ENCODE measurements around the gene DNTTIP2. TPM values are rescaled to one million over a fixed set of nuclear protein-coding genes. Genes with fewer than 3 reads are reported as not detected.
"Not testable (repeated sequence)": the region's sequence is repeated elsewhere in the genome, so short reads cannot be mapped to it uniquely, and the experiment has no call there.

Gene DNTTIP2, protein sequence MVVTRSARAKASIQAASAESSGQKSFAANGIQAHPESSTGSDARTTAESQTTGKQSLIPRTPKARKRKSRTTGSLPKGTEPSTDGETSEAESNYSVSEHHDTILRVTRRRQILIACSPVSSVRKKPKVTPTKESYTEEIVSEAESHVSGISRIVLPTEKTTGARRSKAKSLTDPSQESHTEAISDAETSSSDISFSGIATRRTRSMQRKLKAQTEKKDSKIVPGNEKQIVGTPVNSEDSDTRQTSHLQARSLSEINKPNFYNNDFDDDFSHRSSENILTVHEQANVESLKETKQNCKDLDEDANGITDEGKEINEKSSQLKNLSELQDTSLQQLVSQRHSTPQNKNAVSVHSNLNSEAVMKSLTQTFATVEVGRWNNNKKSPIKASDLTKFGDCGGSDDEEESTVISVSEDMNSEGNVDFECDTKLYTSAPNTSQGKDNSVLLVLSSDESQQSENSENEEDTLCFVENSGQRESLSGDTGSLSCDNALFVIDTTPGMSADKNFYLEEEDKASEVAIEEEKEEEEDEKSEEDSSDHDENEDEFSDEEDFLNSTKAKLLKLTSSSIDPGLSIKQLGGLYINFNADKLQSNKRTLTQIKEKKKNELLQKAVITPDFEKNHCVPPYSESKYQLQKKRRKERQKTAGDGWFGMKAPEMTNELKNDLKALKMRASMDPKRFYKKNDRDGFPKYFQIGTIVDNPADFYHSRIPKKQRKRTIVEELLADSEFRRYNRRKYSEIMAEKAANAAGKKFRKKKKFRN
- polyA plus RNA-seq = 10 to 100 TPM; 73.8 to 95.4 (median 74.0) TPM

DNA sequence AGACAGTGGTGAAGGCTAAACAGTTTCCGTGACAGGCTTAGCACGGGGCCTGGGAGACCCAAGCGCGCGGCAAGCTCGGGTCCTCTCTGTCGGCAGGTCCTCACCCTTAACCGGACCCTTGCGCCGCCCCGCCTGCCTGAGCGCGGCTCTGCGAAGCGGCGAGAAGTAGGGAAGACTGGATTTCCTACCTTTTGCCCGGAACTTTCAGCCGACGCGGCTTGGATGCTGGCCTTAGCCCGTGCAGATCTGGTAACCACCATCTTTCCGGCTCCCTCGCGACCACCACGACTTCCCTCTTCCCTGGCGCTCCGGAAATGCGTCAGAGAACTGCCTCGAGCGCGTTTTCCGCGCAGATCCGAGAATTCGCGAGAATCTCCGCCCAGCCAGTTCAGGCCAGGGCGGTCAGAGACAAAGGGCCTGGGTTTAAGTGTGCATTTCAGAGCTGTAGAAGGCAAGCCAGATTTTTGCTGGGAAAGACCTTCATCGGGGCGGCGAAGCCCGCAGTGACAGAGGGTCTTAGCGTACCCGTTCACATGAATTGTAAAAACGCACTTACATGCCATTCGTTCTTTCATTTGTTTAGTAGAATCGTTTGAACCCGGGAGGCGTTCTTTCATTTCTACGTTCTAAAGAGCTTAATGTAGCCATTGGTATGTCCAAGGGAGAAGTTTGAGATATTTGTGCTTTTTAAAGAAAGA, at the start of gene DNTTIP2:
DNTTIP2 (minus strand) TSS at position 318 of the 698 bp plus-strand sequence; CDS start at position 260, 58 bp downstream.
- peak within 1 kb of the TSS; percentile 94 to 99 (median 97) for H3K4me3 Mint-ChIP-seq
- H3K27ac Mint-ChIP-seq = peak within 1 kb of the TSS; percentile 97 to 100 (median 99)
- peaks cover 22 to 33% (median 25%) of the 10 kb centered on the region in 3 donors for H3K36me3 Mint-ChIP-seq
- DNase-seq = peak; percentile 90 to 91 (median 91)
- peaks cover 13 to 18% (median 17%) of the 10 kb centered on the region in 3 donors for H3K27me3 Mint-ChIP-seq (ENCODE audit: low read depth in 3 of 3)
- no peaks in the 10 kb centered on the region for H3K9me3 Mint-ChIP-seq
- peaks cover 39 to 63% of the 10 kb centered on the region in 2 donors for H3K4me1 Mint-ChIP-seq

DNA sequence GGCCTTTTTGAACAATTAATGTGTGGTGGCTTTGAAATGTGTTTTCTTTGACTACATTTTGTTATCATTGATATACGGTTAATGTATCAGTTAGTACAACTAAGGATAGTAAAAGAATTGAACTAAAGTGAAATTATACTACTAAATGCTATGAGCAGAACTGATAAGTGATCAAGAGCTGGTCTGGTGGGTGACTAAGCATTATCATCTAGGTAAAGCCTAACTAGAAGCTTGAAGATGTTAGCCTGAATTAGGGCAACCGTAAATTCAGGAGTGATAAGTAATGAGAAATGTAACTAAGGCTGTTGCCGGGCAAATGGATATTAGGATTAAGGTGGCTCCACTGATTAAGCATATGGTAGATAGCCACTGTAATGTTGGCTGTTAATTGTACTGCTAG, 46.2 kb upstream of the DNTTIP2 start:
- H3K36me3 Mint-ChIP-seq = peaks cover 3 to 12% (median 8%) of the 10 kb centered on the region in 3 donors
- H3K4me1 Mint-ChIP-seq = no peaks in the 10 kb centered on the region
- no peak for DNase-seq
- H3K9me3 Mint-ChIP-seq = peaks cover under 1 to 25% (median 15%) of the 10 kb centered on the region in 6 donors
- H3K27me3 Mint-ChIP-seq (ENCODE audit: low read depth in 3 of 3) = peaks cover 4 to 6% (median 5%) of the 10 kb centered on the region in 3 donors
- H3K4me3 Mint-ChIP-seq = no peak overlapping the region
- no peak overlapping the region for H3K27ac Mint-ChIP-seq

DNA sequence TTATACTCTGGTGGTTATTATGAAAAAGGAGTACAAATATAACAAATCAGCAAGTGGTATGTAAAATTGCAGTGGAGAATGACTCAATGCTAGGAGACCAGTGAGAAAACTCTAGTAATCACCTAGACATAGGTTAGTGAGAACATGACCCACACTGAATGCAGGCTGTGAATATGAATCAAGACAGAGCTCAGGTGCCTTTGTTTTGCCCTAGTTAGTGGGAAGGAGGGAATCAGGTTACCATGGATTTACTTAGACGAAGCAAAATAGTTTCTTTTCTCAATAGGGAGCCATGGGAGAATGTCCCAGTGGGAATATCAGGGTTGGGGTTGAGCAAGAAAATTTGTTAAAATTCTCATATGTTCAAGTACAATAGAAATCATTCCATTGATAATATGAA, 40.8 kb upstream of the DNTTIP2 start:
- no peak overlapping the region for H3K27ac Mint-ChIP-seq
- DNase-seq = no peak
- H3K27me3 Mint-ChIP-seq (ENCODE audit: low read depth in 3 of 3) = peaks cover 0 to 7% (median 2%) of the 10 kb centered on the region in 3 donors
- peaks cover 0 to 15% (median 4%) of the 10 kb centered on the region in 3 donors for H3K36me3 Mint-ChIP-seq
- H3K9me3 Mint-ChIP-seq = no peaks in the 10 kb centered on the region
- H3K4me3 Mint-ChIP-seq = no peak overlapping the region
- H3K4me1 Mint-ChIP-seq = no peaks in the 10 kb centered on the region

DNA sequence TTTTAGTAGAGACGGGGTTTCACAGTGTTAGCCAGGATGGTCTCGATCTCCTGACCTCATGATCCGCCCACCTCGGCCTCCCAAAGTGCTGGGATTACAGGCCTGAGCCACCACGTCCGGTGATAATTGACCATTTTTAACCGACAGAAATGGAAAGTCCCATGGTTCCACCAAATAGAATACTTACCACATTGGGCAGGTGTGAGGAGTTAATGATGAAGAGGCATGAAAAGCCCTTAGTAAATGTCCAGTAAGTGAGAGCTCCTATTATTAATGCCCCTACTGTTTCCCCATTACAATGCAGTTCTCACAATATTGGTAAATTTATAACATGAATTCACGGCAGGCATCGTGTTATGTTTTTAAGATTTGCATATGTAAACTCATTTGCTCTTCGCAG, 38.3 kb upstream of the DNTTIP2 start:
- Mint-ChIP-seq H3K4me1 (no peaks in the 10 kb centered on the region), H3K27ac (no peak overlapping the region), H3K4me3 (no peak overlapping the region), H3K27me3 (ENCODE audit: low read depth in 3 of 3) (peaks cover 0 to 8% (median 2%) of the 10 kb centered on the region in 3 donors), H3K9me3 (no peaks in the 10 kb centered on the region), H3K36me3 (peaks cover 0 to 16% (median 4%) of the 10 kb centered on the region in 3 donors)
- DNase-seq = no peak

DNA sequence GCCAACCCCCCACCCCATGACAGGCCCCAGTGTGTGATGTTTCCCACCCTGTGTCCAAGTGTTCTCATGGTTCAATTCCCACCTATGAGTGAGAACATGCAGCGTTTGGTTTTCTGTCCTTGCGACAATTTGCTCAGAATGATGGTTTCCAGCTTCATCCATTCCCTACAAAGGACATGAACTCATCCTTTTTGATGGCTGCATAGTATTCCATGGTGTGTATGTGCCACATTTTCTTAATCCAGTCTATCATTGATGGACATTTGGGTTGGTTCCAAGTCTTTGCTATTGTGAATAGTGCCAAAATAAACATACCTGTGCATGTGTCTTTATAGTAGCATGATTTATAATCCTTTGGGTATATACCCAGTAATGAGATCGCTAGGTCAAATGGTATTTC, 31.9 kb upstream of the DNTTIP2 start:
- peak overlapping the region in 2 of 5 donors; percentile 7 to 39 for H3K4me3 Mint-ChIP-seq

DNA sequence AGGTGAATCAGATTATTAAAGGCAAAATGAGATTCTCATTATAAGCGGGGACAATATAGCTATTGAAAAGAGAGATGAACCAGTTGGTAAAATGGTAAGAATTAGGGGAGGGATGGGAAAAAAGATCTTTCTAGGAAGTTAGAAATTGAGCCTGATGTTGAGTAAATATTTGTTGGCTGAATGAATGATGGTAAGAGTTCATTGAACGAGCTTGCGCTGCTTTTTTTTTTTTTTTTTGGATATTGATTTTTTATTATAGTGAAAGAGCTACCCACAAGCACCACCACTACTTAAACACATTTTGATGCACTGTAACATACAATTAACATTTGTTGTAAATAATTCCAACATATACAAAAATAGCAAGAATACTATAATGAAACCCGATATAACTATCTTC, 31.3 kb upstream of the DNTTIP2 start:
- H3K4me1 Mint-ChIP-seq = peaks cover 31 to 41% of the 10 kb centered on the region in 2 donors
- peak in 1 of 3 donors; percentile 3 for DNase-seq
- peaks cover 0 to 1% (median 0%) of the 10 kb centered on the region in 6 donors for H3K9me3 Mint-ChIP-seq
- H3K27ac Mint-ChIP-seq = peak overlapping the region; percentile 86 to 97 (median 93)
- H3K36me3 Mint-ChIP-seq = peaks cover 0 to 4% (median 3%) of the 10 kb centered on the region in 3 donors
- H3K4me3 Mint-ChIP-seq = peak overlapping the region; percentile 85 to 97 (median 91)
- H3K27me3 Mint-ChIP-seq (ENCODE audit: low read depth in 3 of 3) = peaks cover 0 to 17% (median 7%) of the 10 kb centered on the region in 3 donors

More for the DNA sequence above, 31.9 kb upstream of the DNTTIP2 start:
- not testable (repeated sequence) for H3K9me3 Mint-ChIP-seq, H3K36me3 Mint-ChIP-seq, DNase-seq
- Mint-ChIP-seq H3K4me1 (peaks cover 29 to 37% of the 10 kb centered on the region in 2 donors), H3K27ac (peak overlapping the region in 4 of 6 donors; percentile 9 to 86 (median 28)), H3K27me3 (ENCODE audit: low read depth in 3 of 3) (peaks cover 0 to 17% (median 7%) of the 10 kb centered on the region in 3 donors)

DNA sequence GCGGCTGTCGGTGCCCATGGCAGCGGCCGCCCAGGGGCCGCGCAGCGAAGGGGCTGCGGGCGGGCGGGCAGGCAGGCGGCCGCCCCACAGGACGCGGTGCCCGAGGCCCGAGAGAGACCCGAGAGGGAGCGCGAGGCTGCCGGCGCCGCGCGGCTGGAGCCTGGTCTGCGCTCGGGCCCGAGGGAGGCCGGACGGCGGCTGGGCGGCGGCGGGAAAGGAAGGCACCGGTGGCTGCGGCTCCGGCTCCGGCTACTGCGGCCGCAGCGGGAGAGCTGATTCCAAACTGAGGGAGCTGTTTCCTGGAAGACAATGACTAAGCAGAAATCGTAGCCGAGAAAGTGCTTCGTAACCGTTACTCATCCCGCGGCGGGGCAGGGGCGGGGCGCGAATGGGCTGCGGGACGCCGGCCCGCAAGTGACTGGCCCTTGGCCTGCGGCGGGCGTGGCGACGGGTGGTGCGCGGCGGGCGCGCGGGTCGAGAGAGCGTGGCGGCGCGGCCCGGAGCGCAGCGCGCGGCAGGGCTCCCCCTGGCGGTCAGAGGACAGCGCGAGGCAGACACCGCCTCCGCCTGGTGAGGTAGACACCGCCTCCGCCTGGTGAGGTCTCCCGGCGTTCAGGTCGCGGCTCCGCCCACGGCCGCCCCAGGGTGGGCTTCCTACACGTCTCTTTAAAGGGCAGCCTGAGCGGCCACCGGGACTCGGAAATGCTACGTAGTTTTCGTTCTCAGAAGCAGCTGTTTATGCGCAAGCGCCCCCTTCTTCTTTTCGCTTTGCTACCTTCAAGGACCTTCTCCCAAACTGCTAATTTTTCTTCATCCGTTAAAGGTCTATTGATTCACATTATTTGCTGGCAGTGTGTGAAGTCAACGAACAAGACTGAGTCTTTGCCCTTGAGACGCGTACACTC, 30.4 kb upstream of the DNTTIP2 start, which contains the start of gene GCLM:
GCLM (minus strand) TSS at position 285 of the 905 bp plus-strand sequence; CDS start at position 18, 267 bp downstream.
- Mint-ChIP-seq H3K4me3 (peak within 1 kb of the TSS; percentile 91 to 99 (median 96)), H3K36me3 (peaks cover 0 to 4% (median 3%) of the 10 kb centered on the region in 3 donors), H3K27ac (peak within 1 kb of the TSS; percentile 89 to 99 (median 96)), H3K9me3 (peaks cover 0 to 1% (median 0%) of the 10 kb centered on the region in 6 donors), H3K27me3 (ENCODE audit: low read depth in 3 of 3) (peaks cover 0 to 14% (median 7%) of the 10 kb centered on the region in 3 donors), H3K4me1 (peaks cover 37 to 46% of the 10 kb centered on the region in 2 donors)
- DNase-seq = peak; percentile 93 to 94 (median 93)

DNA sequence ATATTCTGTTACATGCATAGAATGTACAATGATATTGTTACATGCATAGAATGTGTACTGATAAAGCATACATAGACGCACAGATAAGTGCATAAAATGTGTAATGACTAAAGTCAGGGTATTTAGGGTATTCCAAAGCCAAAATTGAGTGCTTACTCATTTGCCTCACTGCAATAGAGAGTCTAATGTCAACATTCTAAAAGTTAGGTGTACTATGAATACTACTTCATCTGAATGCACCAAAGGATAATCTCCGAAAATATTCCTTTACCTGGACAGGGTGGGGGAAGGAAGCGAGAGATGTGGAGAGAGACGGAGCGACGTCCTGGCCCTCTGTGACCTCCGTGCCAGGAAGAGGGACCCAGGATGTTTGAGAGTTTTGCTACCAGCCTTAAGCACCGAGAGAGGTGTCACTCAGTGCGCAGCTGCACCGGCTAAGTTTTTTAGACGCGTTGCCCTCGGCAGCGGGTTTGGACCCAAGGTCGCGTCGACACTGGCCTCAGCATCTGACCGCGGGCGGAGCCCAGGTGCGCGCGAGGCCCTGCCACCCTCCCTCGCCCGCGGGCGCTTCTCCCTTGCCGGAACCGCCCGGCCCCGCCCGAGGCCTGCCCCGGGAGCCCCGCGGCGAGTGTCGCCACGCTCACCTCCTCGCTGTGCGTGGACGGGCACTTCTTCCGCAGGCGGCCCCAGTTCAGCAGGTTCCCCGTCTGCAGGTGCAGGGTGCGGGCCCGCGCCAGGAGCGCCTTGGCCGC, 29.6 kb upstream of the DNTTIP2 start:
- Mint-ChIP-seq H3K4me3 (peak overlapping the region; percentile 91 to 99 (median 96)), H3K27me3 (ENCODE audit: low read depth in 3 of 3) (peaks cover 0 to 14% (median 7%) of the 10 kb centered on the region in 3 donors), H3K4me1 (peaks cover 45 to 54% of the 10 kb centered on the region in 2 donors), H3K36me3 (peaks cover 0 to 4% (median 3%) of the 10 kb centered on the region in 3 donors), H3K27ac (peak overlapping the region; percentile 89 to 99 (median 92)), H3K9me3 (peaks cover 0 to 1% (median 0%) of the 10 kb centered on the region in 6 donors)
- DNase-seq = peak; percentile 51 to 55 (median 52)

DNA sequence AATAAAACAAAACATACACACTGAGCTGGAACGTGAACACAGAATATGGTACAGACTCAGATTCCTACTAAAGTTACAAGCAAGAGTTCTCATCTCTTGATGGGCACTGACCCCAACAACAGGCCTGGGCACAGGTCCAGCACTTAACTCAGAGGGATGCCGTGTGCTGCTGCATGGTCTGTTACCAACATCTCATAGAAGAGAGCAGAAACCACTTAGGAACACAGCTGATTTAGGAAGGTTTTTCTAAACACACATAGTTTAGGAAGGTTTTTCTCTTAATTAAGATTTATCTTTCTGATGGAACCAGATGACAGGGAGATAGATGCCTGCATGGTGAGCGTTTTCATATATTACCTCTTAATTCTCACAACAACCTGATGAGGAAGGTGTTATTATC, 28.7 kb upstream of the DNTTIP2 start:
- Mint-ChIP-seq H3K27me3 (ENCODE audit: low read depth in 3 of 3) (peaks cover 0 to 12% (median 7%) of the 10 kb centered on the region in 3 donors), H3K27ac (peak overlapping the region; percentile 22 to 87 (median 82))

DNA sequence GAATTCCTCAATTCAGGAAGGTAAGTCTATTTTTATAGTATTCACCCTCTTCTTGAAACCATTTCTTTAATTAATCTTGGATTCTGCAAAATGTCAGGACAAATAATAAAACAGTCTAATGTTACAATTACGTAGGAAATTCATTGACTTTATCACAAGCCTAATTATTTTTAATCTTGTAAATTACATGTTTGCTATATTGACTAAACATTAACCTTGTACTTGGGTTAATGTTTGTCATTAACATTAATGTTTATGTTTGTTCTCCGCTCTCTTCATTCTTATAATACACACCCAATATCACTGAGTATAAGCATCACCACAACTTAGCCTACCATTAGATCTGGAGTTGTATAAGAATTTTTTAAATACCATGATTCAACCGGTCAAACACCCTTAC, 27.5 kb upstream of the DNTTIP2 start:
- peaks cover 48 to 56% of the 10 kb centered on the region in 2 donors for H3K4me1 Mint-ChIP-seq
- H3K9me3 Mint-ChIP-seq = no peaks in the 10 kb centered on the region
- peak overlapping the region in 2 of 5 donors; percentile 18 to 19 for H3K4me3 Mint-ChIP-seq
- peaks cover 4 to 7% (median 5%) of the 10 kb centered on the region in 3 donors for H3K36me3 Mint-ChIP-seq
- DNase-seq = no peak
- H3K27me3 Mint-ChIP-seq (ENCODE audit: low read depth in 3 of 3) = peaks cover 0 to 12% (median 7%) of the 10 kb centered on the region in 3 donors
- peak overlapping the region in 3 of 6 donors; percentile 24 to 68 (median 33) for H3K27ac Mint-ChIP-seq

More for the DNA sequence above, 28.7 kb upstream of the DNTTIP2 start:
- no peak for DNase-seq
- peaks cover 1 to 5% (median 4%) of the 10 kb centered on the region in 3 donors for H3K36me3 Mint-ChIP-seq
- peak overlapping the region; percentile 78 to 97 (median 91) for H3K4me3 Mint-ChIP-seq
- peaks cover 46 to 56% of the 10 kb centered on the region in 2 donors for H3K4me1 Mint-ChIP-seq
- peaks cover 0 to 1% (median 0%) of the 10 kb centered on the region in 6 donors for H3K9me3 Mint-ChIP-seq

DNA sequence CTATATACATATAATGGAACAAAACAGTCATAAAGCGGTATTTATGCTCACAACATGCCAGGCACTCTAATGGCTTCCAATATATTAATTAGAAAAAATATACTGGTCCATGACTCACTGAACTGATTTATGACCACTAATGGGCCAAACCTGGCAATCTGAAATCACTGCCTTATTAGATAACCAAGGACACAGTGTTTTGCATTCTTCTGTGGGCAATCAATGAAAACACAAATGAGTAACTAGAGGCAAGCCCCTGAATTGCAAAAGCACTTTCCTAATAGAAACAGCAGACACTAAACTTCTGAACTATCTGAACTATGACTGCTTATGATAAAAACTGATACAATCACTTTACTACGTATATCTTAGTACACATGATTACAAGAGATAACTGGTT, 26.7 kb upstream of the DNTTIP2 start:
- Mint-ChIP-seq H3K36me3 (peaks cover 4 to 9% (median 7%) of the 10 kb centered on the region in 3 donors), H3K27ac (peak overlapping the region in 4 of 6 donors; percentile 12 to 44 (median 25)), H3K27me3 (ENCODE audit: low read depth in 3 of 3) (peaks cover 0 to 12% (median 7%) of the 10 kb centered on the region in 3 donors), H3K4me3 (no peak overlapping the region), H3K9me3 (no peaks in the 10 kb centered on the region), H3K4me1 (peaks cover 48 to 56% of the 10 kb centered on the region in 2 donors)
- DNase-seq = no peak
